Gastrocnemius medialis (tissue), 4 donors: ENCODE measurements around the gene CERS6.

Experiments used
- CTCF ChIP-seq, 5 experiments: fragments of 450-650 bp in 3 of 5; fragments of 200-600 bp in 2 of 5; sonication (generic) in 2 of 5; IDR thresholded peaks in 4 of 5; conservative IDR thresholded peaks in 1 of 5; 1 replicate in 4 of 5; 2 replicates in 1 of 5; pipeline ENCODE4 v1.5.1; 2016 to 2019; ENCODE audit warnings: antibody characterized with exemption in 5 of 5, mild to moderate bottlenecking in 3 of 5, moderate library complexity in 3 of 5
- POLR2A ChIP-seq, 2 donors: fragments of 450-650 bp; IDR thresholded peaks; one replicate each; pipeline ENCODE4 v1.6.1; 2017; ENCODE audit warnings: antibody characterized with exemption in 2 of 2, mild to moderate bottlenecking in 2 of 2, moderate library complexity in 2 of 2

- TF ChIP-seq CTCF (IDR thresholded peaks at IDR 0.05 in 4 of 5, conservative IDR thresholded peaks at IDR 0.05 in 1 of 5) (no peak), POLR2A (IDR thresholded peaks at IDR 0.05) (no peak)
Observed at GRCh38 chr2:168698969-168699368, 242.9 kb downstream of the CERS6 start.
